OCI-LY1 (cell line): ENCODE results near the gene BHLHE41.

Source experiments
- H2AFZ ChIP-seq: fragments of 200-600 bp; sonication (generic), shearing (Covaris generic); 2 replicates; pipeline ENCODE4 v1.6.0; 2014; ENCODE audit warnings: antibody characterized with exemption, mild to moderate bottlenecking, low read length
- H3F3A ChIP-seq: fragments of 200-600 bp; sonication (generic), shearing (Covaris generic); 2 replicates; pipeline ENCODE4 v1.6.0; 2014; ENCODE audit warnings: mild to moderate bottlenecking, antibody characterized with exemption, low read length, moderate library complexity; ENCODE audit not compliant: insufficient read depth
- H3K27ac ChIP-seq: fragments of 200-600 bp; sonication (generic); 2 replicates; pipeline ENCODE4 v1.5.1; 2014; ENCODE audit warnings: low read length, mixed run types, mild to moderate bottlenecking, low read depth; ENCODE audit not compliant: poor library complexity, severe bottlenecking
- H3K27me3 ChIP-seq: fragments of 200-600 bp; sonication (generic); 2 replicates; pipeline ENCODE4 v1.6.0; 2014; ENCODE audit warnings: antibody characterized with exemption, mild to moderate bottlenecking, low read length, moderate library complexity; ENCODE audit not compliant: insufficient read depth
- H3K36me3 ChIP-seq: fragments of 200-600 bp; sonication (generic); 2 replicates; pipeline ENCODE4 v1.6.1; 2014; ENCODE audit warnings: mild to moderate bottlenecking, antibody characterized with exemption, low read length, moderate library complexity, mixed read lengths; ENCODE audit not compliant: insufficient read depth
- H3K4me1 ChIP-seq: fragments of 200-600 bp; sonication (generic); 2 replicates; pipeline ENCODE4 v1.5.1; 2014; ENCODE audit warnings: mild to moderate bottlenecking, low read length, moderate library complexity; ENCODE audit not compliant: insufficient read depth, severe bottlenecking
- H3K4me2 ChIP-seq: fragments of 200-600 bp; sonication (generic), shearing (Covaris generic); 2 replicates; pipeline ENCODE4 v1.6.1; 2014; ENCODE audit warnings: low read length
- H3K4me3 ChIP-seq: fragments of 200-600 bp; sonication (generic); 2 replicates; pipeline ENCODE4 v1.5.1; 2014; ENCODE audit warnings: low read length, low read depth, mild to moderate bottlenecking, mixed read lengths; ENCODE audit not compliant: poor library complexity, severe bottlenecking
- H3K79me2 ChIP-seq: fragments of 200-600 bp; shearing (Covaris generic); 2 replicates; pipeline ENCODE4 v1.6.1; 2016; ENCODE audit warnings: mixed run types, low read length, mixed read lengths; ENCODE audit not compliant: insufficient read depth
- H3K9ac ChIP-seq: fragments of 200-600 bp; sonication (generic), shearing (Covaris generic); 2 replicates; pipeline ENCODE4 v1.6.1; 2014; ENCODE audit warnings: mild to moderate bottlenecking, low read length, mixed read lengths
- H3K9me2 ChIP-seq: fragments of 200-600 bp; sonication (generic), shearing (Covaris generic); 2 replicates; pipeline ENCODE4 v1.6.1; 2014; ENCODE audit warnings: low read depth, mild to moderate bottlenecking, low read length, mixed read lengths
- H3K9me3 ChIP-seq: fragments of 200-600 bp; shearing (Covaris generic); 2 replicates; pipeline ENCODE4 v1.6.1; 2014; ENCODE audit warnings: low read length, mixed read lengths
- H4K20me1 ChIP-seq: fragments of 200-600 bp; sonication (generic), shearing (Covaris generic); 2 replicates; pipeline ENCODE4 v1.6.0; 2016; ENCODE audit warnings: mild to moderate bottlenecking, low read length; ENCODE audit not compliant: insufficient read depth
- EZH2 ChIP-seq: fragments of 200-600 bp; sonication (generic), shearing (Covaris generic); IDR thresholded peaks from 2 replicates; pipeline ENCODE4 v1.8.0; 2017; ENCODE audit warnings: borderline replicate concordance, mixed run types, mild to moderate bottlenecking, antibody characterized with exemption, low read length, moderate library complexity, mixed read lengths
- TF ChIP-seq, protein P1 (sequence below): fragments of 200-600 bp; sonication (generic), shearing (Covaris generic); IDR thresholded peaks from 2 replicates; pipeline ENCODE4 v1.5.1; 2017; ENCODE audit warnings: mild to moderate bottlenecking, antibody characterized with exemption, low read length, moderate library complexity, mixed read lengths

Gene BHLHE41

DNA sequence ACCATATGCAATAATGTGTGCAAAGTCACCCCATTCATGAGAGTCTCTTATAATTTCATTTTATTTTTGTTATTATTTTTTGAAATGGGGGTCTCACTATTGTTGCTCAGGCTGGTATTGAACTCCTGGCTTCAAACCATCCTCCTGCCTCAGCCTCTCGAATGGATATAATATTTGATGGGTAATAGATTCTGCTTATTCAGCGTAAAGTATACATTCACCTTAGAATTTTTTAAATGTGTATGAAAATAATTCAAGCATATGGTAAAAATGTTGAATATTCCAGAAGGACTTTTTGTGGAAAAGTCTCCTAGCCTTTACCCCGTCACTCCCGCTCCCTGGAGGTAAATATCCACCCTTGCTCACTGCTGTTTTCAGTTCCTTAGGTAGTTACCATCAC lies 47.2 kb upstream of the BHLHE41 start:
- Histone ChIP-seq H2AFZ (no peak overlapping the region), H3K27ac (no peak overlapping the region), H3K9me2 (no peaks in the 10 kb centered on the region), H3K9me3 (no peaks in the 10 kb centered on the region), H3F3A (no peaks in the 10 kb centered on the region), H3K4me3 (no peak overlapping the region), H3K27me3 (no peaks in the 10 kb centered on the region), H3K36me3 (no peaks in the 10 kb centered on the region), H3K4me2 (no peak overlapping the region), H3K4me1 (no peaks in the 10 kb centered on the region), H3K9ac (no peak overlapping the region), H4K20me1 (no peaks in the 10 kb centered on the region), H3K79me2 (no peaks in the 10 kb centered on the region)
- TF ChIP-seq, protein P1, sequence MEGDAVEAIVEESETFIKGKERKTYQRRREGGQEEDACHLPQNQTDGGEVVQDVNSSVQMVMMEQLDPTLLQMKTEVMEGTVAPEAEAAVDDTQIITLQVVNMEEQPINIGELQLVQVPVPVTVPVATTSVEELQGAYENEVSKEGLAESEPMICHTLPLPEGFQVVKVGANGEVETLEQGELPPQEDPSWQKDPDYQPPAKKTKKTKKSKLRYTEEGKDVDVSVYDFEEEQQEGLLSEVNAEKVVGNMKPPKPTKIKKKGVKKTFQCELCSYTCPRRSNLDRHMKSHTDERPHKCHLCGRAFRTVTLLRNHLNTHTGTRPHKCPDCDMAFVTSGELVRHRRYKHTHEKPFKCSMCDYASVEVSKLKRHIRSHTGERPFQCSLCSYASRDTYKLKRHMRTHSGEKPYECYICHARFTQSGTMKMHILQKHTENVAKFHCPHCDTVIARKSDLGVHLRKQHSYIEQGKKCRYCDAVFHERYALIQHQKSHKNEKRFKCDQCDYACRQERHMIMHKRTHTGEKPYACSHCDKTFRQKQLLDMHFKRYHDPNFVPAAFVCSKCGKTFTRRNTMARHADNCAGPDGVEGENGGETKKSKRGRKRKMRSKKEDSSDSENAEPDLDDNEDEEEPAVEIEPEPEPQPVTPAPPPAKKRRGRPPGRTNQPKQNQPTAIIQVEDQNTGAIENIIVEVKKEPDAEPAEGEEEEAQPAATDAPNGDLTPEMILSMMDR = no peak
- TF ChIP-seq EZH2 = no peak

DNA sequence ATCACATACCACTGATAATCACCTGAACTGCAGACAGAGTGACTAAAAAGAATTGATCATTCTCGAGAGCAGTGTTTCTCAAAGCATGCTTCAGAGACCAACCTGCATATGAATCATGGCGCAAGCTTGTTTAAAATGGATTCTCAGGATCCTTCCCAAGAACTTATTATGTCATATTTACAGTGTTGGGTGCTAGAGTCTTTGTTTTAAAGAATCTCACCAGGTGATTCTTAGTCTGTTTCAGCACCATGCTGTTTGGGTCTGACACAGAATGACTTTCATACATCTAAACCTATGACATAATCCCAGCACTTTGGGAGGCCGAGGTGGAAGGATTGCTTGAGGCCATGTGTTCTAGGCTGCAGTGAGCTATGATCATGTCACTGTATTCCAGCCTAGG lies 39.3 kb upstream of the BHLHE41 start:
- no peak overlapping the region for H2AFZ ChIP-seq
- H3K79me2 ChIP-seq = no peaks in the 10 kb centered on the region
- H3K9ac ChIP-seq = no peak overlapping the region
- no peak overlapping the region for H3K27ac ChIP-seq
- H3F3A ChIP-seq = no peaks in the 10 kb centered on the region
- H3K4me2 ChIP-seq = no peak overlapping the region
- H3K36me3 ChIP-seq = no peaks in the 10 kb centered on the region
- H3K4me1 ChIP-seq = no peaks in the 10 kb centered on the region
- H4K20me1 ChIP-seq = no peaks in the 10 kb centered on the region
- H3K4me3 ChIP-seq = no peak overlapping the region
- no peaks in the 10 kb centered on the region for H3K27me3 ChIP-seq
- no peaks in the 10 kb centered on the region for H3K9me2 ChIP-seq
- no peak for TF ChIP-seq EZH2
- TF ChIP-seq, protein P1 = no peak
- H3K9me3 ChIP-seq = no peaks in the 10 kb centered on the region

DNA sequence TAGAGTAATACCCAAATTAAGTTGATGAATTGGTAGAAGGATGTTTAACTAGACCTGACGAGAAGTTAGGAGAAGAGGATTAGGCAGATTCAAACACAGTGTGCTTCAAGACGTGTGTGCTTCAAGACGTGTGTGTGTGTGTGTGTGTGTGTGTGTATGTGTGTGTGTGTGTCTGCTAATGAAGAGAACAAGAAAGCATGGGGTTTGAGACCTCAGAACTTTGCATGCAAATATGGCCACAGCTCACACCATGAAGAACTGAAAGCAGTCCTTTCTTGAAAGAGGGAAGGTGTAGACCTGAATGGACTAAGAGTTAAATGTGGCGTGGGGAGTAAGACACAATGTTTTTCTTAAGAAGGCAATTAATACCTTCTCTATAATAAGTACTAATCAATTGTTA lies 38.1 kb upstream of the BHLHE41 start:
- H3K9me2 ChIP-seq = no peaks in the 10 kb centered on the region
- H3K4me1 ChIP-seq = no peaks in the 10 kb centered on the region
- no peak overlapping the region for H3K4me3 ChIP-seq
- H3K27me3 ChIP-seq = no peaks in the 10 kb centered on the region
- no peak overlapping the region for H2AFZ ChIP-seq
- H3K27ac ChIP-seq = no peak overlapping the region
- H3K4me2 ChIP-seq = no peak overlapping the region
- no peaks in the 10 kb centered on the region for H3K9me3 ChIP-seq
- TF ChIP-seq, protein P1 = no peak
- TF ChIP-seq EZH2 = no peak
- no peak overlapping the region for H3K9ac ChIP-seq
- no peaks in the 10 kb centered on the region for H3K79me2 ChIP-seq
- H3K36me3 ChIP-seq = no peaks in the 10 kb centered on the region
- no peaks in the 10 kb centered on the region for H3F3A ChIP-seq
- no peaks in the 10 kb centered on the region for H4K20me1 ChIP-seq
